Stimulated activated CD8-positive, alpha-beta memory T cell treated with anti-CD3 and anti-CD28 coated beads, Interleukin-7, amount 100 ng/mL, for 1 hour (primary cell): ENCODE results near the gene DMD.

Experiments used
- DNase-seq, 2 donors: peaks; one replicate each; pipeline ENCODE4 v3.0.0-alpha.2; 2020; ENCODE audit warnings: low read depth in 2 of 2

DMD gene

GRCh38 chrX:31860686-31861085 is 1350.7 kb downstream of the DMD start:
- no peak for DNase-seq

- no peak for DNase-seq
Observed at GRCh38 chrX:31858915-31859314, 1352.4 kb downstream of the DMD start.

- no peak for DNase-seq
Observed at GRCh38 chrX:31854716-31855115, 1356.6 kb downstream of the DMD start.

GRCh38 chrX:31851761-31852160 is 1359.6 kb downstream of the DMD start:
- DNase-seq, result no peak

DNA sequence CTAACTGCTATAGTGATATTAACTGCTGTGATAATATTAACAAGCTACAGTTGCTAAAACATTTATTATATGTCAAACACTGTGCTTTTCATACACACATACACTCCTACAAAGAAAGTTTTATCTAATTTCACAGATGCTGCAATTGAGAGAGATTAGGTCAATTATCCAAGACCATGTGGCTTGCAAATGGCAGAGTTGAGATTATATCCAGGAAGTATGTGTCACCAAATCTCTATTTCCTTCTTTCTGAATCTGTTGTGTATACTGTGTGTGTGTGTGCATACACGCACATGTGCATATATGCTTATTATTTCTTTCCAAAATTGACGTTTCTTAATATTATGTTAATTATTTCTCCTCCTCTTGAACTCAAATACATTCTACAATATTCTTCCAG is 1363.6 kb downstream of the DMD start:
- DNase-seq, result no peak

- no peak for DNase-seq
Observed at GRCh38 chrX:31845003-31845402, 1366.3 kb downstream of the DMD start.

GRCh38 chrX:31838617-31839016 is 1372.7 kb downstream of the DMD start:
- DNase-seq, result no peak

- no peak for DNase-seq
Observed at GRCh38 chrX:31837445-31838049, 1373.8 kb downstream of the DMD start.

- DNase-seq, result no peak
Observed at GRCh38 chrX:31836479-31836878, 1374.9 kb downstream of the DMD start.

DNA sequence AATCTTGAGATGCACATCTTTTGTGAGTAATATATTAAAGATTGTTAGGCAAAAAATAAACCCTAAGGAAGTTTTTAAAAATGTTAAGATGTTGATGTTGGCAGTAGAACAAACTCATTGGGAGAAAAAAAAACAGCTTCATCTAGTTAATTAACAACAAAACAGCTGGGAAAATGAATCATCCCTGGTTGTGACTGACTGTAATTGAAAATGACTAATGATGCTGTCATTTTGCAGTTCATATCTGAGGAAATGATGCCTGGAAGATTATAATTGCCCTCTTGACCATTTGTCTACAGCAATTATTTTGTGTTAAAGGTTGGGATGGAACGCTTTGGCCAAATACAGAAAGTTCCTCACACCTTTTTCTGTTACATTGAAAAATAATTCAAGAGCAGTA is 1379.1 kb downstream of the DMD start:
- DNase-seq, result no peak

DNA sequence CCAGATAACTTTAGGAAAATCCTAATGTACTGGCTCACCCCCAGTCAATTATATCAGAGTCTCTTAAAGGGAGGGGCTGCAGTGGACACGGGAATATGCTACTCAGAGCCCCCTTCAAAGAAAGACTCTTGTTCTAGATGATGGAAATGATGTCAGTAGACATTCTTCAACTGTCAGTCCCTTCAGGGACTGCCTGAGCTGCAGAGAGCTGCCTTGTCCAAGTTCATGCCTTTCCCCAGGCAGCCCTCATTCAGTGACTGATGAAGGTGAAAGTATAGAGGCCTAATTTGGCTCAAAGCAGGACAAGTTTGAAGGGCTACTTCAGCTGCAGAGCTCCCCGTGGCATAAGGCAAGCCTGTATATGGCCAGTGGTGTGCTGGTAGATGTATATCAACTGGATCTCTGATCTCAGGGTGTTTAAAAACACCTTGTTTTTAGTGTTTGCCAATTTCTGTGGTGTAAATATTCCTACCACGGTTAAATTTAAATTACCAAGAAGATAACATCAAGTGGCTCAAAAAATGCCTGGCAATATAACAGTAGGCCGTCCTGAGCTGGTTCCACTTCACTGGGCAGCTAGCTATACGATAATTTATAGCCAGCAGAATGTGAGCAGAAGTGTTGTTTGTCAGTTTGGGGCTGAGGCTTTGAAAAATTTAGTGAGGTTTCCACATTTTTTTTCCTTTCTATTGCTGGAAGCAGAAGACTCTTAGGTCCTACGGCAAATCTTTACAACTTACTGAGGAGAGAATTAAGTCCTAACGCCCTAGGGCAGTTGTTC is 1390.7 kb downstream of the DMD start:
- no peak for DNase-seq

GRCh38 chrX:31819455-31819854 is 1391.9 kb downstream of the DMD start:
- DNase-seq, result no peak

DNA sequence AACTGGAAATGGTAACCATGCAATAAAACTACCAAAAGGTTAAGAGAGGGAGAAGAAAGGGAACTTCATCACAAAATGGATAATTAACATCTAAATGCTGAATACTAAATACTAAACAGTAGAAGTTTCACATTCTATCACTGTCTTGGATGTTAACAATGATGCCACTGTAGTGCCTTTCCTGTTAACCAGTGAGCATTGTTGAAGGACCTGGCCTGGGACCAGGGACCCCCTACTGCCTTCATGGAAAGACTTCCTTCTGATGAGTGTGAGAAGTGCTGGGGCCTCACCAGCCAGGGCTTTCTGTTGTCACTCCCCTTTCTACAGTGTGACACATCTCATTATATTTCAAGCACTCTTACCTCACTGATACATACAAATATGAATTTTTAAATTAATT is 1400.2 kb downstream of the DMD start:
- DNase-seq, result no peak

GRCh38 chrX:31808357-31808756 is 1403.0 kb downstream of the DMD start:
- no peak for DNase-seq

GRCh38 chrX:31807165-31807564 is 1404.2 kb downstream of the DMD start:
- no peak for DNase-seq

GRCh38 chrX:31805781-31806180 is 1405.6 kb downstream of the DMD start:
- no peak for DNase-seq

DNA sequence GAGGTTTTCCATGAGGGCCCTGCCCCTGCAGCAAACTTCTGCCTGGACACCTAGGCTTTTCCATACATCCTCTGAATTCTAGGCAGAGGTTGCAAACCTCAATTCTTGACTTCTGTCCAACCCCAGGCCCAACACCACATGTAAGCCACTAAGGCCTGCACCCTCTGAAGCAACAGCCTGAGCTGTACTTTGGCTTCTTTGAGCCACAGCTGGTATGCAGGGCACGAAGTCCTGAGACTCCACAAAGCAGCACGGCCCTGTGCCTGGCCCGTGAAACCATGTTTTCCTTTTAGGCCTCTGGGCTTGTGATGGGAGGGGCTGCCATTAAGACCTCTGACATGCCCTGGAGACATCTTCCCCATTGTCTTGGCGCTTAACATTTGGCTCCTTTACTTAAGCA is 1411.1 kb downstream of the DMD start:
- no peak for DNase-seq

DNA sequence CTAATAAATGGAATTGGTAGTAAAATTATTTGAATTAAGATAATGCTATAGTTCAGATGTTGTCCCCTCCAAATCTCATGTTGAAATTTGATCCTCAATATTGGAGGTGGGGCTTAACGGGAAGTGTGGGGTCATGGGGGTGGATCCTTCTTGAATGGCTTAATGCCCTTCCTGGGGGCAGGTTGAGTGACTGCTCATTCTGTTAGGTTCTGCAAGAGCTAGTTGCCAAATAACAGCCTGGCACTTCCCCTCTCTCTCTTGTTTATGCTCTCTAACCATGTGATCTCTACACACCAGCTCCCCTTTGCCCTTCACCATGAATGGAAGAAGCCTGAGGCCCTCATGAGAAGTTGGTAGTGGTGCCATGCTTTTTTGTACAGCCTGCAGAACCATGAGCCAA is 1414.7 kb downstream of the DMD start:
- DNase-seq, result no peak

DNA sequence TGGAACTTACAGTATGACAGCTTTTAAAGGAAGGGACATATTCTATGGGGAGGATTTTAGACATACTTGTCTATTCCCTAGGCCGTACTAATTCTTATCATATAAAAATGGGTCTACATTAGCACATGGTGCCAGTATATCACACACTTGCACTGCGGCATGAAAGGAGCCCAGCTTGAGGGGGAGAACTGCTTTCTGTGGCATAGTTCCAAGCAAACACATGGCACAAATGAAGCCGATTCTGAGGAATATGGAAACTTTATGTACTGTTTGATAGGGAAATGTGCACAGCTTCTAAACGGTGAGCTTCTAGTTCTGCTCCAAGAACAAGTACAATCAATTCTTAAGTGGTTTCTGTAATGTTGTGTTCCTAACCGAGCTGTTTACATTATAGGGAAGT is 1463.9 kb downstream of the DMD start:
- DNase-seq, result no peak

GRCh38 chrX:31743004-31743403 is 1468.3 kb downstream of the DMD start:
- DNase-seq, result no peak

- no peak for DNase-seq
Observed at GRCh38 chrX:31717474-31717873, 1493.9 kb downstream of the DMD start.

GRCh38 chrX:31715675-31716074 is 1495.7 kb downstream of the DMD start:
- DNase-seq, result no peak

GRCh38 chrX:31714797-31715196 is 1496.6 kb downstream of the DMD start:
- no peak for DNase-seq

GRCh38 chrX:31713120-31713519 is 1498.2 kb downstream of the DMD start:
- no peak for DNase-seq
